Neural cell (in vitro differentiated cells): ENCODE results near the gene DNAJB6.

Source experiments
- EP300 ChIP-seq: fragments of 450-650 bp; conservative IDR thresholded peaks from 2 replicates; pipeline ENCODE4 v1.6.1; 2014; ENCODE audit warnings: antibody characterized with exemption, mild to moderate bottlenecking, moderate library complexity; ENCODE audit not compliant: poor library complexity, severe bottlenecking
- EZH2 ChIP-seq: fragments of 200-600, 300-800 bp; shearing (Covaris generic), sonication (generic); IDR thresholded peaks from 2 replicates; pipeline ENCODE4 v1.6.1; 2014; ENCODE audit warnings: antibody characterized with exemption, low read length, borderline replicate concordance, mild to moderate bottlenecking; ENCODE audit not compliant: insufficient read depth, poor library complexity, severe bottlenecking
- MXI1 ChIP-seq: fragments of 450-650 bp; conservative IDR thresholded peaks from 2 replicates; pipeline ENCODE4 v1.6.1; 2014; ENCODE audit warnings: antibody characterized with exemption, mild to moderate bottlenecking; ENCODE audit not compliant: poor library complexity, severe bottlenecking
- POLR2AphosphoS5 ChIP-seq: IDR thresholded peaks from 2 replicates; pipeline ENCODE4 v1.6.1; 2012
- RAD21 ChIP-seq: fragments of 450-650 bp; conservative IDR thresholded peaks from 2 replicates; pipeline ENCODE4 v1.6.1; 2014; ENCODE audit warnings: antibody characterized with exemption, mild to moderate bottlenecking, moderate library complexity
- REST ChIP-seq: IDR thresholded peaks from 2 replicates; pipeline ENCODE4 v1.6.1; 2012; ENCODE audit warnings: borderline replicate concordance
- SMC3 ChIP-seq: fragments of 450-650 bp; conservative IDR thresholded peaks from 2 replicates; pipeline ENCODE4 v1.6.1; 2014; ENCODE audit warnings: antibody characterized with exemption, mild to moderate bottlenecking, moderate library complexity; ENCODE audit not compliant: poor library complexity
- TF ChIP-seq, protein P1 (sequence below): fragments of 450-650 bp; IDR thresholded peaks from 2 replicates; pipeline ENCODE4 v1.5.1; 2014; ENCODE audit warnings: antibody characterized with exemption, mild to moderate bottlenecking, moderate library complexity; ENCODE audit not compliant: poor library complexity, severe bottlenecking

GRCh38 chr7:157444011-157444842, 107.4 kb downstream of the DNAJB6 start:
- TF ChIP-seq, protein P1, sequence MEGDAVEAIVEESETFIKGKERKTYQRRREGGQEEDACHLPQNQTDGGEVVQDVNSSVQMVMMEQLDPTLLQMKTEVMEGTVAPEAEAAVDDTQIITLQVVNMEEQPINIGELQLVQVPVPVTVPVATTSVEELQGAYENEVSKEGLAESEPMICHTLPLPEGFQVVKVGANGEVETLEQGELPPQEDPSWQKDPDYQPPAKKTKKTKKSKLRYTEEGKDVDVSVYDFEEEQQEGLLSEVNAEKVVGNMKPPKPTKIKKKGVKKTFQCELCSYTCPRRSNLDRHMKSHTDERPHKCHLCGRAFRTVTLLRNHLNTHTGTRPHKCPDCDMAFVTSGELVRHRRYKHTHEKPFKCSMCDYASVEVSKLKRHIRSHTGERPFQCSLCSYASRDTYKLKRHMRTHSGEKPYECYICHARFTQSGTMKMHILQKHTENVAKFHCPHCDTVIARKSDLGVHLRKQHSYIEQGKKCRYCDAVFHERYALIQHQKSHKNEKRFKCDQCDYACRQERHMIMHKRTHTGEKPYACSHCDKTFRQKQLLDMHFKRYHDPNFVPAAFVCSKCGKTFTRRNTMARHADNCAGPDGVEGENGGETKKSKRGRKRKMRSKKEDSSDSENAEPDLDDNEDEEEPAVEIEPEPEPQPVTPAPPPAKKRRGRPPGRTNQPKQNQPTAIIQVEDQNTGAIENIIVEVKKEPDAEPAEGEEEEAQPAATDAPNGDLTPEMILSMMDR: no peak
- TF ChIP-seq REST (no peak), RAD21 (no peak), EP300 (no peak), POLR2AphosphoS5 (no peak), EZH2 (no peak), SMC3 (no peak), MXI1 (no peak)
